HL-60/S4 treated with phorbol 12-myristate 13-acetate at 8.2 ng/mL for 4 days and 3 days (cell line): Measurements from ENCODE around the gene YY1AP1.
"Not testable (repeated sequence)": the region's sequence is repeated elsewhere in the genome, so short reads cannot be mapped to it uniquely, and the experiment has no call there.

Experiments used
- in situ Hi-C: fragments of 300-500 bp; cut with MboI; formaldehyde crosslinking; loops from 2 replicates; pipeline ENCODE4 v1.15.0; 2022; ENCODE audit warnings: low sequenced_read_pairs

YY1AP1 gene, protein sequence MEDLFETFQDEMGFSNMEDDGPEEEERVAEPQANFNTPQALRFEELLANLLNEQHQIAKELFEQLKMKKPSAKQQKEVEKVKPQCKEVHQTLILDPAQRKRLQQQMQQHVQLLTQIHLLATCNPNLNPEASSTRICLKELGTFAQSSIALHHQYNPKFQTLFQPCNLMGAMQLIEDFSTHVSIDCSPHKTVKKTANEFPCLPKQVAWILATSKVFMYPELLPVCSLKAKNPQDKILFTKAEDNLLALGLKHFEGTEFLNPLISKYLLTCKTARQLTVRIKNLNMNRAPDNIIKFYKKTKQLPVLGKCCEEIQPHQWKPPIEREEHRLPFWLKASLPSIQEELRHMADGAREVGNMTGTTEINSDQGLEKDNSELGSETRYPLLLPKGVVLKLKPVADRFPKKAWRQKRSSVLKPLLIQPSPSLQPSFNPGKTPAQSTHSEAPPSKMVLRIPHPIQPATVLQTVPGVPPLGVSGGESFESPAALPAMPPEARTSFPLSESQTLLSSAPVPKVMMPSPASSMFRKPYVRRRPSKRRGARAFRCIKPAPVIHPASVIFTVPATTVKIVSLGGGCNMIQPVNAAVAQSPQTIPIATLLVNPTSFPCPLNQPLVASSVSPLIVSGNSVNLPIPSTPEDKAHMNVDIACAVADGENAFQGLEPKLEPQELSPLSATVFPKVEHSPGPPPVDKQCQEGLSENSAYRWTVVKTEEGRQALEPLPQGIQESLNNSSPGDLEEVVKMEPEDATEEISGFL

DNA sequence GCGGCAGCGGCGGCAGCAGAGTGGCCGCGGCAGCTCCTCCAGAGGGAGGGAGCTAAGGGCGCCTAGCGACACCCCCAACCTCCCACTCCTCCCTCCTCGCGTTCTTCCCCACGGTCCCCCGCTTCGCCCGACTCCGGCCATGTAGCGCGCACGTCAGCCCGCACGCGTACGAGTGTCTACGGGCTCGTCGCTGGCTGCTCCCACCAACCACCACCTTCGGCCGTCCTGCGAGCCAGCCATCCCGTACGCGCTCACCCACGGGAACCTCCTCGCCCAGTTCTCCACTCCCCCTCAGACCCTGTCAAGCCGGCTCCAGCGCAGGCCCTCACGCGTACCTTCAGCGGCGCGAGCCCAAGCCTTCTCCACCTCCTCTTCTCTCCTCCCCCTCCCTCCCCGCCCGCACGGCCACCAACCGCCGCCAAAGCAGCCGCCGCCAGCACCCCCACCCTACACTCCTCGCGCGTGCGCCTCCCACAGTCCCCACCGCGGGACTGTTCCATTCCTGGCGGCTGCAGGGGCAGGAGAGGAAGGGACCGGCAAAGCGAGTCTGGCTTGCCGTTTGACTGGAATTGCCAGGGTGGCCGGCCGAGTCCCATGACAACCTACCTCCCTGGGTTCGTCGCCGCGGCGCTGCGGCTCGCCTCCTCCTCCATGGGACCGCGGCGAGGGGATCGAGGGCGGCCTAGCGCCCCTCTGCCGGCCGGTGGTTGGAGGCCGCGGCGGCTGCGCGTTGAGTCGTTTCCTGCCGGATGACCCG is at the start of gene YY1AP1:
Gene YY1AP1 (minus strand): TSS at position 451 of the 757 bp plus-strand sequence. CDS start 8,338 bp downstream, outside the sequence.
- in situ Hi-C loops: no loop called here

- in situ Hi-C loops: no loop called here
Measured at GRCh38 chr1:155729031-155729898, 40.7 kb upstream of the YY1AP1 start.

- in situ Hi-C loops: no loop called here
Measured at GRCh38 chr1:155725142-155725541, 36.6 kb upstream of the YY1AP1 start.

- in situ Hi-C loops: no loop called here
Measured at GRCh38 chr1:155719703-155720102, 31.1 kb upstream of the YY1AP1 start.

GRCh38 chr1:155718524-155719115 is 30.0 kb upstream of the YY1AP1 start:
- in situ Hi-C loops: not testable (repeated sequence)

DNA sequence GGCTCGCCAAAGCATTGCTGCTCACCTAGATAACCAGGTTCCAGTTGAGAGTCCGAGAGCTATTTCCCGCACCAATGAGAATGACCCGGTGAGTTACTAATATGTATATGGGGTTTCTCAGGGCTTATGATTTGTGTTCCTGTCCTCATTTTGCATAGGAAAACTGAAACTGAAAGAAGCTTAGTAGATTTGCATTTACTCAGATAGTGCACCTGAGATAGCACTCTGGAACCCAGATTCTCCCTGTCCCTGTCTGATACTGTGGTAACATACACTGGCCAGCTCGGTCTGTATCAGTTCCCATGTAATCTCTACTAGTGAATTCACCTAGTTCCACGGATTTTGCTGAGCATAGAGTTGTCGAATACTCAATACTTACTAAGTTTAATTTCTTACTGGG is 28.5 kb upstream of the YY1AP1 start:
- in situ Hi-C loops: no loop called here

DNA sequence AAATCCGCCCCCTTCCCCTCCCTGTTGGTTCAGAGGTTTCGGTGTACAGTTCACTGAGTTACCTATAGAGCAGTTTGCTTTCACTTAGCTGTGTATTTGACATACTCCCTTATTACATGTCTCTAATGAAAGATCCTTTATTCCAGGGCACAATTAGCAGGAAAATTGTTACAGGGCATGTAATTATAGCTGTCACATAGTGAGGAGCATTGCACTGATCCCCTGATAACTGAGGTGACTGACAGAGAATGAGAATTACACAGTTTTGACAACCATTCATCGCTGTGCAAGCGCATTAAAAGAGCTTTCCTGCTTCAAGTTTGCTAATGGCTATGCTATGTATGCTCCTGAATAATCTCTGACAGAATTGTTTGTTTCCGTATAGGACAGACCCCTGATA is 27.2 kb upstream of the YY1AP1 start:
- in situ Hi-C loops: no loop called here

- in situ Hi-C loops: not testable (repeated sequence)
Measured at GRCh38 chr1:155715056-155715455, 26.5 kb upstream of the YY1AP1 start.

- in situ Hi-C loops: no loop called here
Measured at GRCh38 chr1:155713075-155713474, 24.5 kb upstream of the YY1AP1 start.

- in situ Hi-C loops: not testable (repeated sequence)
Measured at GRCh38 chr1:155712636-155713035, 24.1 kb upstream of the YY1AP1 start.

DNA sequence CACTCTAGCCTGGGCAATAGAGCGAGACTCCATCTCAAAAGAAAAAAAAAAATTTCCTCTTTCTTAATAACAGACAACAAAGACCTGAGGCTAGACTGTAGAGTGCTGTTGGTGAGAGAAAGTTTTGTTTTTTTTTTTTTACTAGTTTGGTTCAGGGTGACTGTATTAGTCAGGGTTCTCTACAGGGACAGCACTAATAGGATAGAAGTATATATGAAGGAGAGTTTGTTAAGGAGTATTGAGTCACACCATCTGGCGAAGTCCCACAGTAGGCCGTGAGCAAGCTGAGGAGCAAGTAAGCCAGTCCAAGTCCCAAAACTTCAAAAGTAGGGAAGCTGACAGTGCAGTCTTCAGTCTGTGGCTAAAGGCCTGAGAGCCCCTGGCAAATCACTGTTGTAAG is 22.9 kb upstream of the YY1AP1 start:
- in situ Hi-C loops: not testable (repeated sequence)

- in situ Hi-C loops: no loop called here
Measured at GRCh38 chr1:155709391-155709790, 20.8 kb upstream of the YY1AP1 start.

- in situ Hi-C loops: no loop called here
Measured at GRCh38 chr1:155706139-155706538, 17.6 kb upstream of the YY1AP1 start.

GRCh38 chr1:155704414-155704813 is 15.8 kb upstream of the YY1AP1 start:
- in situ Hi-C loops: not testable (repeated sequence)

DNA sequence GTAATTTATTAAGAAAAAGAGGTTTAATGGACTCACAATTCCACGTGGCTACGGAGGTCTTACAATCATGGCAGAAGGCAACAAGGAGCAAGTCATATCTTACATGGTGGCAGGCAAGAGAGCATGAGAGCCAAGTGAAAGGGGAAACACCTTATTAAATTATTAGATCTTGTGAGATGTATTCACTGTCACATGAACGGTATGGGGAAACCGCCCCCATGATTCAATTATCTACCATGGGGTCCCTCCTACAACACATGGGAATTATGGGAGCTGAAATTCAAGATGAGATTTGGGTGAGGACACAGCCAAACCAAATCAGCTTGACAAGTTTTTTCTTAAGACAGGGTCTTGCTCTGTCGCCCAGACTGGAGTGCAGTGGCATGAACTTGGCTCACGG is 14.6 kb upstream of the YY1AP1 start:
- in situ Hi-C loops: no loop called here

GRCh38 chr1:155701675-155702074 is 13.1 kb upstream of the YY1AP1 start:
- in situ Hi-C loops: not testable (repeated sequence)

GRCh38 chr1:155699062-155699461 is 10.5 kb upstream of the YY1AP1 start:
- in situ Hi-C loops: not testable (repeated sequence)

DNA sequence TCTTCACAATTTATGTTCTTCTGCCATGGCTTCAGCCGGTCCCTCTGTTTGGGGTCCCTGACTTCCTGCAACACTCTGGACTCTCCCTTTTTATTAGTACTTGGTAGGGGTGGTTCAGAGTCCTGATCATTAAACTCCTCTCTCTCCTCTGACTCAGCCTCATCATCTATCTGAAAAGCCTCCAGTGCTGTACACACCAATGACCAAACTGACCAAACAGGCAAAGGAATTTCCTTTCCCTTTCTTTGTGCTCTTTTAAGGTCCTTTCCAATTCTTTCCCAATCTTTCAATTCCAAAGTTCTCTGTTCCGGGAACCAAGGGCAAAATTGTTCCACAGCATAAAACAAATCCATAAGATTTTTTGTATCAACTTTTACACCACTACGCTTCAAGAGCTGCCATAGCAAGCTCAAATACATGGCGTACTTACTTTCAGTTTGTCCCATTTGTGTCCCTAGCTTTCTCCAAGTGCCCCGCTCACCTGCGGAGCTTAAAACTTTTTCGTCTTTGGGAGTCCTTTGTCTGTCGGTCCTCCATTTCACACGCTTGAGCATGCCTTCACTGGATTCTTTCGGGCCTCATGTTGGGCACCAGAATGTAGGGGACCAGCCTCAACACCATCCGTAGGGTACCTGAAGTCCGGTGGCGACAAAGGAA is 9.9 kb upstream of the YY1AP1 start:
- in situ Hi-C loops: no loop called here

DNA sequence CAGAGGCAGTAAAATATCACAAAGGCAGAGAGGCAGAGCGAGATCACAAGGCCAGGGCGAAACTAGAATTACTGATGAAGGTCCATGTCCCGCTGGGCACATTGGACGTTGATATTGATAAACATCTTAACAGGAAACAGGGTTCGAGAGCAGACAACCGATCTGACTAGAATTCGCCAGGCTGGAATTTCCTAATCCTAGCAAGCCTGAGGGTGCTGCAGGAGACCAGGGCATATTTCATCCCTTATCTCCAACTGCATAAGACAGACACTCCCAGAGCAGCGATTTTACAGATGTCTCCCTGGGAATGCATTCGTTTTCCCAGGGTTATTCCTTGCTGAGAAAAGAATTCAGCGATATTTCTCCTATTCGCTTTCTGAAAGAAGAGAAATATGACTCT is 9.0 kb upstream of the YY1AP1 start:
- in situ Hi-C loops: not testable (repeated sequence)

- in situ Hi-C loops: no loop called here
Measured at GRCh38 chr1:155697046-155697445, 8.5 kb upstream of the YY1AP1 start.
